MM.1S (cell line): Measurements from ENCODE around the gene POLE2.

ENCODE experiments used
- EZH2 ChIP-seq: fragments of 300-600 bp; sonication (generic); optimal IDR thresholded peaks from 2 replicates; pipeline ENCODE3; 2017; ENCODE audit warnings: low read depth, mild to moderate bottlenecking, antibody characterized with exemption, low read length, mixed read lengths
- EZH2phosphoT487 ChIP-seq: fragments of 300-600 bp; sonication (generic); IDR thresholded peaks from 2 replicates; pipeline ENCODE4 v1.6.1; 2018; ENCODE audit warnings: antibody characterized with exemption, low read length
- TF ChIP-seq, protein P1 (sequence below): fragments of 300-600 bp; sonication (generic); IDR thresholded peaks from 2 replicates; pipeline ENCODE4 v1.5.1; 2016; ENCODE audit warnings: antibody characterized with exemption, low read length, mixed read lengths

DNA sequence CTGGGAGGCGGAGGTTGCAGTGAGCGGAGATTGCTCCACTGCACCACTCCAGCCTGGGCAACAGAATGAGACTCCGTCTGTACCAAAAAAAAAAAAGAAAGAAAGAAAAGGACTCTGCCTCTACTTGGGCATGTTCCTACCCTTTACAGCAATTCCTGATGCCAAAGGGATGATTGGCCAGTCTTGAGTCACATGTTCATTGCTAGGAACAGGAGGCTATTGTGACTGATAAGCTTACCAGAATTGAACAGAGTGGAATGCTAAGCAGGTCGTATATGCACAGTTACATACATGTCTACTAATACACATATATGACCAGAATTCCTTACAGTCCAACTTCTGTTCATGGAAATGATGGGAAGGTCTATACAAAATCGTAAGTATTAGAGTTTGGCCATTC, 39.2 kb upstream of the POLE2 start:
- TF ChIP-seq, protein P1, sequence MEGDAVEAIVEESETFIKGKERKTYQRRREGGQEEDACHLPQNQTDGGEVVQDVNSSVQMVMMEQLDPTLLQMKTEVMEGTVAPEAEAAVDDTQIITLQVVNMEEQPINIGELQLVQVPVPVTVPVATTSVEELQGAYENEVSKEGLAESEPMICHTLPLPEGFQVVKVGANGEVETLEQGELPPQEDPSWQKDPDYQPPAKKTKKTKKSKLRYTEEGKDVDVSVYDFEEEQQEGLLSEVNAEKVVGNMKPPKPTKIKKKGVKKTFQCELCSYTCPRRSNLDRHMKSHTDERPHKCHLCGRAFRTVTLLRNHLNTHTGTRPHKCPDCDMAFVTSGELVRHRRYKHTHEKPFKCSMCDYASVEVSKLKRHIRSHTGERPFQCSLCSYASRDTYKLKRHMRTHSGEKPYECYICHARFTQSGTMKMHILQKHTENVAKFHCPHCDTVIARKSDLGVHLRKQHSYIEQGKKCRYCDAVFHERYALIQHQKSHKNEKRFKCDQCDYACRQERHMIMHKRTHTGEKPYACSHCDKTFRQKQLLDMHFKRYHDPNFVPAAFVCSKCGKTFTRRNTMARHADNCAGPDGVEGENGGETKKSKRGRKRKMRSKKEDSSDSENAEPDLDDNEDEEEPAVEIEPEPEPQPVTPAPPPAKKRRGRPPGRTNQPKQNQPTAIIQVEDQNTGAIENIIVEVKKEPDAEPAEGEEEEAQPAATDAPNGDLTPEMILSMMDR = no peak
- no peak for TF ChIP-seq EZH2phosphoT487
- no peak for TF ChIP-seq EZH2
